H1 (cell line): ENCODE results near the gene GDAP2. TPM values are rescaled to one million over a fixed set of nuclear protein-coding genes. Genes with fewer than 3 reads are reported as not detected.

Experiments used
- CTCF ChIA-PET: fragments of 300-600 bp; sonication (Branson Sonifier 250); formaldehyde crosslinking; loops from one replicate; lab custom pipeline; 2021; ENCODE audit not compliant: partially characterized antibody; lab: Charles Lee
- POLR2A ChIA-PET: fragments of 300-600 bp; sonication (Branson Sonifier 250); formaldehyde crosslinking; loops from one replicate; lab custom pipeline; 2021; ENCODE audit warnings: inconsistent platforms; ENCODE audit not compliant: partially characterized antibody; lab: Charles Lee
- DNase-seq, 2 experiments: peaks; one replicate each; pipeline versions ENCODE4 v3.0.0 to v3.0.0-alpha.2; 2010 to 2022; ENCODE audit warnings: low spot score in 2 of 2, low read depth in 1 of 2, mixed read lengths in 1 of 2
- FAIRE-seq: peaks from 2 replicates; lab custom pipeline; 2011; peaks lifted over from hg19 to GRCh38; lab: Jason Lieb, UNC
- H2AFZ ChIP-seq: 2 replicates; pipeline ENCODE4 v1.8.1; 2012; ENCODE audit warnings: low read length, inconsistent platforms
- H2AK5ac ChIP-seq: 2 replicates; pipeline ENCODE4 v1.6.1; 2013; ENCODE audit warnings: low read depth, low read length
- H2BK120ac ChIP-seq: replicated peaks from 2 replicates; pipeline ENCODE3; 2013; ENCODE audit warnings: low read depth, low read length, inconsistent platforms
- H2BK12ac ChIP-seq: 2 replicates; pipeline ENCODE4 v1.6.1; 2013; ENCODE audit warnings: low read depth, low read length
- H2BK15ac ChIP-seq: 2 replicates; pipeline ENCODE4 v1.6.1; 2013; ENCODE audit warnings: low read length
- H2BK20ac ChIP-seq: 2 replicates; pipeline ENCODE4 v1.6.1; 2013; ENCODE audit warnings: low read length
- H2BK5ac ChIP-seq: 2 replicates; pipeline ENCODE4 v1.6.1; 2013; ENCODE audit warnings: low read depth, low read length
- H3K14ac ChIP-seq: 2 replicates; pipeline ENCODE4 v1.6.1; 2013; ENCODE audit warnings: inconsistent platforms; ENCODE audit not compliant: insufficient read length
- H3K18ac ChIP-seq: 2 replicates; pipeline ENCODE4 v1.6.1; 2013; ENCODE audit warnings: low read length; ENCODE audit errors: extremely low read depth
- H3K23ac ChIP-seq: 2 replicates; pipeline ENCODE4 v1.6.1; 2013; ENCODE audit warnings: inconsistent platforms; ENCODE audit not compliant: insufficient read length
- H3K23me2 ChIP-seq: 2 replicates; pipeline ENCODE4 v1.6.1; 2013; ENCODE audit warnings: low read depth, low read length
- H3K27ac ChIP-seq: 2 replicates; pipeline ENCODE4 v1.6.1; 2011; ENCODE audit warnings: low read depth, low read length, inconsistent platforms
- H3K27me3 ChIP-seq, 4 experiments: replicated peaks in 1 of 4; 1 replicate in 1 of 4; 2 replicates in 3 of 4; pipeline versions ENCODE4 v1.6.1 to v1.8.1; 2011 to 2013; ENCODE audit warnings: low read length in 3 of 4, mild to moderate bottlenecking in 3 of 4, inconsistent platforms in 2 of 4, mixed read lengths in 2 of 4, moderate library complexity in 1 of 4; ENCODE audit not compliant: control insufficient read depth in 3 of 4, insufficient read depth in 3 of 4; ENCODE audit errors: extremely low read depth in 1 of 4
- H3K36me3 ChIP-seq, 4 experiments: 2 replicates each; pipeline versions ENCODE4 v1.6.1 to v1.8.1; 2011 to 2013; ENCODE audit warnings: mild to moderate bottlenecking in 4 of 4, low read length in 3 of 4, moderate library complexity in 2 of 4, control low read depth in 1 of 4, inconsistent platforms in 1 of 4; ENCODE audit not compliant: insufficient read depth in 4 of 4, control insufficient read depth in 2 of 4
- H3K4ac ChIP-seq: replicated peaks from 2 replicates; pipeline ENCODE3; 2013; ENCODE audit warnings: low read length, low read depth, mixed read lengths, inconsistent platforms; ENCODE audit not compliant: insufficient read length
- H3K4me1 ChIP-seq, 4 experiments: replicated peaks in 1 of 4; 1 replicate in 1 of 4; 2 replicates in 3 of 4; pipeline versions ENCODE4 v1.6.1 to v1.8.1; 2011 to 2013; ENCODE audit warnings: low read length in 3 of 4, inconsistent platforms in 2 of 4, mixed read lengths in 1 of 4; ENCODE audit not compliant: insufficient read depth in 4 of 4, control insufficient read depth in 3 of 4
- H3K4me2 ChIP-seq, 2 experiments: 2 replicates each; pipeline versions ENCODE4 v1.6.1 to v1.8.1; 2011 to 2013; ENCODE audit warnings: low read depth in 2 of 2, low read length in 2 of 2, control low read depth in 1 of 2, inconsistent platforms in 1 of 2, mild to moderate bottlenecking in 1 of 2; ENCODE audit not compliant: insufficient read depth in 1 of 2
- H3K4me3 ChIP-seq, 4 experiments: fragments of 200-600, 300-600 bp in 1 of 4; sonication (generic), shearing (Covaris generic), sonication (Bioruptor Twin) in 1 of 4; 2 replicates each; pipeline versions ENCODE4 v1.5.1 to v1.8.1; 2011 to 2016; ENCODE audit warnings: low read length in 4 of 4, low read depth in 3 of 4, control low read depth in 2 of 4, inconsistent platforms in 2 of 4, mild to moderate bottlenecking in 2 of 4, mixed read lengths in 1 of 4, moderate library complexity in 1 of 4; ENCODE audit not compliant: insufficient read depth in 2 of 4; ENCODE audit errors: extremely low read depth in 1 of 4
- H3K56ac ChIP-seq: replicated peaks from 2 replicates; pipeline ENCODE3; 2013; ENCODE audit warnings: low read depth, mild to moderate bottlenecking, mixed read lengths, low read length, inconsistent platforms; ENCODE audit not compliant: insufficient read length
- H3K79me1 ChIP-seq: 2 replicates; pipeline ENCODE4 v1.6.1; 2013; ENCODE audit warnings: low read depth, low read length, control low read depth
- H3K79me2 ChIP-seq, 2 experiments: 2 replicates each; pipeline versions ENCODE4 v1.6.1 to v1.8.1; 2012 to 2013; ENCODE audit warnings: low read length in 2 of 2, mild to moderate bottlenecking in 2 of 2, inconsistent platforms in 1 of 2; ENCODE audit not compliant: insufficient read depth in 2 of 2, control insufficient read depth in 1 of 2
- H3K9ac ChIP-seq, 4 experiments: replicated peaks in 1 of 4; 1 replicate in 1 of 4; 2 replicates in 3 of 4; pipeline versions ENCODE4 v1.6.1 to v1.8.1; 2011 to 2013; ENCODE audit warnings: low read depth in 3 of 4, low read length in 3 of 4, control low read depth in 2 of 4, mild to moderate bottlenecking in 2 of 4, moderate library complexity in 2 of 4, inconsistent platforms in 1 of 4; ENCODE audit errors: extremely low read depth in 1 of 4
- H3K9me3 ChIP-seq, 2 experiments: 2 replicates each; pipeline versions ENCODE4 v1.6.1 to v1.8.1; 2012 to 2013; ENCODE audit warnings: mild to moderate bottlenecking in 2 of 2, moderate library complexity in 2 of 2, control low read depth in 1 of 2, inconsistent platforms in 1 of 2, low read depth in 1 of 2, low read length in 1 of 2, mixed read lengths in 1 of 2; ENCODE audit not compliant: insufficient read depth in 2 of 2
- H4K20me1 ChIP-seq, 2 experiments: replicated peaks in 1 of 2; 2 replicates each; pipeline versions ENCODE3 to v1.8.1; 2011 to 2013; ENCODE audit warnings: inconsistent platforms in 2 of 2, low read length in 2 of 2, mild to moderate bottlenecking in 1 of 2; ENCODE audit not compliant: insufficient read depth in 2 of 2, control insufficient read depth in 1 of 2
- H4K5ac ChIP-seq: 2 replicates; pipeline ENCODE4 v1.6.1; 2013; ENCODE audit warnings: low read length, low read depth, mixed read lengths, inconsistent platforms; ENCODE audit not compliant: insufficient read length
- H4K8ac ChIP-seq: 2 replicates; pipeline ENCODE4 v1.8.0; 2013; ENCODE audit warnings: mild to moderate bottlenecking, moderate library complexity, low read length, inconsistent platforms; ENCODE audit not compliant: insufficient read depth; ENCODE audit errors: extremely low read depth
- H4K91ac ChIP-seq: replicated peaks from 2 replicates; pipeline ENCODE3; 2013; ENCODE audit warnings: low read length, mixed read lengths, inconsistent platforms; ENCODE audit not compliant: insufficient read length
- ATF2 ChIP-seq: IDR thresholded peaks from 2 replicates; pipeline ENCODE4 v1.6.1; 2012; ENCODE audit warnings: low read length, inconsistent platforms
- EGR1 ChIP-seq: IDR thresholded peaks from 2 replicates; pipeline ENCODE4 v1.6.1; 2011; ENCODE audit warnings: low read depth, low read length, borderline replicate concordance
- GTF2F1 ChIP-seq: IDR thresholded peaks from 2 replicates; pipeline ENCODE4 v1.6.1; 2012; ENCODE audit warnings: low read depth, low read length, improper control_type of control experiment, borderline replicate concordance
- KDM4A ChIP-seq: IDR thresholded peaks from one replicate; pipeline ENCODE4 v1.7.1; 2012; ENCODE audit warnings: low read depth, mild to moderate bottlenecking, moderate library complexity, low read length, inconsistent platforms; ENCODE audit not compliant: severe bottlenecking
- POLR2A ChIP-seq, 2 experiments: IDR thresholded peaks; 1 replicate in 1 of 2; 2 replicates in 1 of 2; pipeline ENCODE4 v1.6.1; 2011; ENCODE audit warnings: low read depth in 2 of 2, low read length in 2 of 2, mild to moderate bottlenecking in 2 of 2; ENCODE audit errors: control extremely low read depth in 1 of 2
- POLR2AphosphoS5 ChIP-seq: IDR thresholded peaks from 2 replicates; pipeline ENCODE4 v1.6.1; 2011; ENCODE audit warnings: low read depth, low read length
- RAD21 ChIP-seq, 2 experiments: IDR thresholded peaks in 1 of 2; conservative IDR thresholded peaks in 1 of 2; 2 replicates each; pipeline ENCODE4 v1.6.1; 2011; ENCODE audit warnings: low read depth in 2 of 2, low read length in 2 of 2, improper control_type of control experiment in 1 of 2, inconsistent platforms in 1 of 2, mild to moderate bottlenecking in 1 of 2, moderate library complexity in 1 of 2
- SIN3A ChIP-seq, 2 experiments: IDR thresholded peaks in 1 of 2; conservative IDR thresholded peaks in 1 of 2; 2 replicates each; pipeline ENCODE4 v1.6.1; 2011 to 2012; ENCODE audit warnings: low read length in 2 of 2, improper control_type of control experiment in 1 of 2, low read depth in 1 of 2, mild to moderate bottlenecking in 1 of 2
- SIX5 ChIP-seq: IDR thresholded peaks from 2 replicates; pipeline ENCODE4 v1.6.1; 2011; ENCODE audit warnings: mild to moderate bottlenecking, low read depth, low read length
- TEAD4 ChIP-seq: IDR thresholded peaks from 2 replicates; pipeline ENCODE4 v1.6.1; 2012; ENCODE audit warnings: low read depth, low read length, inconsistent platforms, mixed read lengths
- YY1 ChIP-seq: IDR thresholded peaks from 2 replicates; pipeline ENCODE4 v1.6.1; 2011; ENCODE audit warnings: low read depth, mild to moderate bottlenecking, low read length
- WGBS, 2 experiments: shearing (Covaris generic) in 1 of 2; methylation state at CpG; one replicate each; pipeline versions ENCODE4 v1.1.6 to v1.1.7; 2013 to 2015; ENCODE audit warnings: low lambda C conversion rate in 2 of 2, mixed read lengths in 2 of 2, inconsistent platforms in 1 of 2, low coverage in 1 of 2, missing lambda C conversion rate in 1 of 2; ENCODE audit not compliant: insufficient replicate concordance in 2 of 2, insufficient coverage in 1 of 2, insufficient read length in 1 of 2; ENCODE audit errors: extremely low coverage in 1 of 2, missing lambda C conversion rate in 1 of 2; 5-methylcytosine and 5-hydroxymethylcytosine counted together
- polyA plus RNA-seq, 7 experiments: library from polyadenylated mRNA; depleted of rRNA in 3 of 7; stranded (reverse) in 5 of 7; unstranded in 2 of 7; fragments of >200 nt in 5 of 7; fragments of 200-250 nt in 2 of 7; gene quantifications; 1 replicate in 5 of 7; 2 replicates in 1 of 7; 4 replicates in 1 of 7; pipeline versions ENCODE4 v1.2.1 to v1.2.3, GENCODE V29; 2011 to 2013; ENCODE audit warnings: missing spikeins in 2 of 7, mixed read lengths in 2 of 7
- total RNA-seq: library from RNA; stranded (reverse); fragmentation: NEBNext Ultra II Directional; extraction: Animal tissue kit (Norgen Biotek cat#: 25700); gene quantifications from 2 replicates; pipeline ENCODE4 v1.2.1, GENCODE V29; 2021

Gene GDAP2
- total and polyA plus RNA-seq, 2 of the 8 experiments (the other 6 are each of a cell fraction or from before 2014, with no cell fraction given) = 8.6 to 27.8 TPM

- Histone ChIP-seq H4K20me1 (no peaks in the 10 kb centered on the region), H2BK15ac (no peak overlapping the region), H3K36me3 (no peaks in the 10 kb centered on the region), H3K14ac (no peak overlapping the region), H4K8ac (no peak overlapping the region), H2BK20ac (no peak overlapping the region), H4K91ac (no peak overlapping the region), H3K23ac (no peak overlapping the region), H2BK12ac (no peak overlapping the region), H3K27me3 (no peaks in the 10 kb centered on the region), H2AFZ (no peak overlapping the region), H3K79me2 (no peaks in the 10 kb centered on the region), H3K4me3 (no peak overlapping the region), H3K23me2 (no peaks in the 10 kb centered on the region), H3K27ac (no peak overlapping the region), H3K4me1 (no peaks in the 10 kb centered on the region; a peak in 2 of 7 replicates), H3K9ac (no peak overlapping the region), H2BK120ac (no peak overlapping the region), H3K9me3 (peaks cover 13 to 15% of the 10 kb centered on the region in 2 experiments; a peak in 3 of 4 replicates), H3K4me2 (no peak overlapping the region), H3K4ac (no peak overlapping the region), H4K5ac (no peak overlapping the region), H2AK5ac (no peak overlapping the region), H3K56ac (no peak overlapping the region), H3K79me1 (no peaks in the 10 kb centered on the region), H3K18ac (no peak overlapping the region), H2BK5ac (no peak overlapping the region)
- no peak for FAIRE-seq
- ChIA-PET CTCF (interaction anchor here (1.3 kb wide), 1 partner anchor 75 kb away, joined by 3 read pairs; no protein-coding TSS in a partner anchor), POLR2A (interaction anchor here (0.7 kb wide), 1 partner anchor 14 kb away, joined by 4 read pairs; no protein-coding TSS in a partner anchor)
- DNase-seq = no peak
- 81% methylated on average over 7 of the region's 7 CpGs; no CpG with 5 or more reads in 1 of the 2 experiments for WGBS, 2 experiments
- TF ChIP-seq POLR2AphosphoS5 (no peak), POLR2A (IDR thresholded peaks at IDR 0.05; ENCODE audit: control extremely low read depth in 1 of 2, low read depth in 2 of 2, low read length in 2 of 2) (no peak), EGR1 (no peak), SIN3A (conservative IDR thresholded peaks at IDR 0.05 in 1 of 2, IDR thresholded peaks at IDR 0.05 in 1 of 2; ENCODE audit: low read depth in 1 of 2, low read length in 2 of 2) (no peak), RAD21 (IDR thresholded peaks at IDR 0.05 in 1 of 2, conservative IDR thresholded peaks at IDR 0.05 in 1 of 2; ENCODE audit: low read depth in 2 of 2, low read length in 2 of 2) (no peak), YY1 (no peak), TEAD4 (no peak), KDM4A (no peak), ATF2 (no peak), SIX5 (no peak), GTF2F1 (no peak)
Measured at GRCh38 chr1:117820694-117821381, 108.6 kb downstream of the GDAP2 start.
